CD4-positive, alpha-beta T cell treated with Interleukin-12 subunit alpha and Interleukin-12 subunit beta, for 1 hour (primary cell): ENCODE measurements around the gene GABPB2.
"Not testable (repeated sequence)": the region's sequence is repeated elsewhere in the genome, so short reads cannot be mapped to it uniquely, and the experiment has no call there.

Source experiments
- DNase-seq: peaks from one replicate; pipeline ENCODE4 v3.0.0-alpha.2; 2020

The GABPB2 gene

GRCh38 chr1:151060657-151061421 is 9.7 kb upstream of the GABPB2 start:
- DNase-seq, result no peak

- no peak for DNase-seq
These were observed 8.9 kb upstream of the GABPB2 start for GRCh38 chr1:151061704-151062103.

DNA sequence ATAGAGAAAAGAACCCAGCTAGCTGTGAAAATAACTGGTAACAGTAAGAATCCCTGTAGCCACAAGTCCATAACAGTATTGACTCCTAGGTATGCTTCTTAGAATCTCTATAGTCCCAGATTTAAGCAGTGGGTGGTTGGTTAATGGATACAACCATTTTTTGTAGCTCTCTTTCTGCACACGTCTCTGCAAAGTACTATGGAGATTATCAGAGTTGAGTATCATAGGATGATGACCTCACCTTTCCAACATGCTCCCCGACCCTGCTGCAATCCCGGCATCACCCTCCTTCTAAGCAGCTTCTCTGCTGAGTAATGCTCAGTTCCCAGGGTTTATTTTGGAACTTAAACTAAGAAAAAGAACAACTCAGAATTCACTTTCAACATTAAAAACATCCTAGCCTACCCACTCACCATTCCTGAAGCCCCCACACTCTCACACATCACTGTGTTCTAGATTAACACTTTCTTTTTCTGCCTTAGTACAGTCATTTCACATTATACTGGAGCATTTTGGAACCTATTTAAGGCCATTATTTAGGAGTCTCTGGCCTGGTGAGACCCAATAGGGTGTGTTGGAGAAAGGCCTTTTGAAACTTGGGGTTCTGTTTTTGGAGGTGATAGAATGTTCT is 7.7 kb upstream of the GABPB2 start:
- DNase-seq, result no peak

DNA sequence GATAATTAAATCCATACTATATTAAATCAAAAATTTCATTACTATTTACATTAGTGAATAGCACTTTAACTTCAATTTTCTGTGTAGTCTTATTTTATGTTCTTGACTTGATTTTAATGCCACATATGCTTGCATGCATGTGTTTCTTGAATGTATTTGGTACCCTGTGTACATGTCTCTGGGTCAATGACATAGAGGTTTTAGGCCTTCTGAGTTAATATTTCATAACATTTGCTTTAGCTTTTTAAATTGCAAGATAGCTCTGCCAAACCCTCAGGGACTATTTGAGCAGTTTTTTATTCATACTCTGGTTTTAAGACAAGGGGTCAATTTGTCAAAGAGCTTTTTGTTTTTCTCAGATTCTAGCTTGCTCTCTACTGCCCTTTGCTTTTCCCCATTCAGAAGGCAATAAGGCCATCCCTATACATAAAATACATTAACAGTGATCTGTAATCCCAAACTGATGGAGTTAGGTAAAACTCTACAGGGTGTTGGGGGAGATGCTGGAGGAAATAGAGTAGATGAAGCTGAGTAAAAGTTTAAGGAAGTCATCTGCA is 5.4 kb upstream of the GABPB2 start:
- no peak for DNase-seq

DNA sequence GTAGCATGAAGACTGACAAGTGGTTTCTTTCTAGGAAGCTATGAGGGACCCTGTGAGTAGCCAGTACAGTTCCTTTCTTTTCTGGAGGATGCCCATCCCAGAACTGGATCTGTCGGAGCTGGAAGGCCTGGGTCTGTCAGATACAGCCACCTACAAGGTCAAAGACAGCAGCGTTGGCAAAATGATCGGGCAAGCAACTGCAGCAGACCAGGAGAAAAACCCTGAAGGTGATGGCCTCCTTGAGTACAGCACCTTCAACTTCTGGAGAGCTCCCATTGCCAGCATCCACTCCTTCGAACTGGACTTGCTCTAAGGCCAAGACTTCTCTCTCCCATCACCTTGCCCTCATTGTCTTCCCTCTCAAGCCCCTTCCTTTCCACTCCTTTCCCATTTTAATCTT is 3.4 kb upstream of the GABPB2 start:
- no peak for DNase-seq

- no peak for DNase-seq
These were observed 1.5 kb upstream of the GABPB2 start for GRCh38 chr1:151069103-151069486.

DNA sequence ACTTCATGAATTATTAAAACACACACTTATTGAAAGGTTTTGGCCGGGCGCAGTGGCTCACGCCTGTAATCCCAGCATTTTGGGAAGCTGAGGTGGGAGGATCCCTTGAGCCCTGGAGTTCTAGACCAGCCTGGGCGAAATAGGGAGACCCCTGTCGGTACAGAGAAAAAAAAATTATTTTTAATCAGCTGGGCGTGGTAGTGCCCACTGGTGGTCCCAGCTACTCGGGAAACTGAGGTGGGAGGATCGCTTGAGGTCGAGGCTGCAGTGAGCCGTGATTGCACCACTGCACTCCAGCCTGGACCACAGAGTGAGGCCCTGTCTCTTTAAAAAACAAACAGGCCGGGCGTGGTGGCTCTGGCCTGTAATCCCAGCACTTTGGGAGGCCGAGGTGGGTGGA is 1.7 kb downstream of the GABPB2 start:
- DNase-seq, result no peak

GRCh38 chr1:151085953-151086559 is 15.5 kb downstream of the GABPB2 start:
- no peak for DNase-seq

DNA sequence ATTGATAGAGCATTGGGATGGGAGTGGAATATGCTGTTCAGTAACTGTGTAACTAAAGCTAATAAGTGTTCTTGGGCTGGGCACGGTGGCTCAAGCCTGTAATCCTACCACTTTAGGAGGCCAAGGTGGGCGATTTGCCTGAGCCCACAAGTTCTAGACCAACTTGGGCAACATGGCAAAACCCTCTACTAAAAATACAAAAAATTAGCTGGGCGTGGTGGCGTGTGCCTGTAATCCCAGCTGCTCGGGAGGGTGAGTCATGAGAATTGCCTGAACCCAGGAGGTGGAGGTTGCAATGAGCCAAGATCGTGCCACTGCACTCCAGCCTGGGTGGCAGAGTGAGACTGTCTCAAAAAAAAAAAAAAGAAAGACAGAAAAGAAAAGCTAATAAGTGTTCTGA is 26.9 kb downstream of the GABPB2 start:
- not testable (repeated sequence) for DNase-seq

DNA sequence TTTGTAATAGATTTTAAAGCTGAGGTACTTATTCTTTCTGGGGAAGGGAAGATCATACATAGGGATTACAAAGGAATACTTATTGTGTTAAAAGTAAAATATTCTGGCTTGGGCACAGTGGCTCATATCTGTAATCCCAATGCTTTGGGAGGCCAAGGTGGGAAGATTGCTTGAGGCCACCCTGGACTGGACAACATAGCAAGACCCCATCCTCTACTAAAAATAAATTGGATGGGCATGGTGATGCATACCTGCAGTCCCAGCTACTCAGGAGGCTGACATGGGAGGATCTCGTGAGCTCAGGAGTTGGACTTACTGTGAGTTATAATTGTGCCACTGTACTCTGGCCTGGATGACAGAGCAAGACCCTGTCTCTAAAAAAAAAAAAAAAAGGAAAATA is 27.6 kb downstream of the GABPB2 start:
- DNase-seq, result no peak

GRCh38 chr1:151104630-151105029 is 34.1 kb downstream of the GABPB2 start:
- DNase-seq, result no peak

DNA sequence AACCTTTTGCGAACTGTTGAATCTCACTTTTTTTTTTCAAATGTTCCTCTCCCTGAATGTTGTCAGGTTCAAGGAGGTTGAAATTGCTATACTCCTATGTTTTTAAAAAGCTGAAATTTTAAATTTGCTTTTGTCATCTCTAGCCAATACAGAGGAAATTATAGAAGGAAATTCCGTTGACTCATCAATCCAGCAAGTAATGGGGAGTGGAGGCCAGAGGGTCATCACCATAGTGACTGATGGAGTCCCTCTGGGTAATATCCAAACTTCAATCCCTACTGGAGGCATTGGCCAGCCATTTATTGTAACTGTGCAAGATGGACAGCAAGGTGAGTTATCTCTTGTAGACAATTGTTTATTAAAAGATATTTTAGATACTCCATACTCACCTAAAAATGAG is 36.3 kb downstream of the GABPB2 start:
- no peak for DNase-seq

DNA sequence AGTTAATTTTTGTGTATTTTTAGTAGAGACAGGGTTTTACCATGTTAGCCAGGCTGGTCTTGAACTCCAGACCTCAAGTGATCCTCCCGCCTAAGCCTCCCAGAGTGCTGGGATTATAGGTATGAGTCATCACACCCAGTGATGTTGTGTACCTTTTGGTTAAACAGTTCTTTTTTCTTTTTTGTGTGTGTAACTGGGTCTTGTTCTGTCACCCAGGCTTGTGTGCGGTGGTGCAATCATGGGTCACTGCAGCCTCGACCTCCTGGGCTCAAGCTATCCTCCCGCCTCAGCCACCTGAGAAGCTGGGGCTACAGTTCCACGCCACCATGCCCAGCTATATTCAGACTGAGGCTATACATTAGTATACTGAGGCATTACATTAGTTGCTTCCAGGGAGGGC is 37.8 kb downstream of the GABPB2 start:
- DNase-seq, result no peak

DNA sequence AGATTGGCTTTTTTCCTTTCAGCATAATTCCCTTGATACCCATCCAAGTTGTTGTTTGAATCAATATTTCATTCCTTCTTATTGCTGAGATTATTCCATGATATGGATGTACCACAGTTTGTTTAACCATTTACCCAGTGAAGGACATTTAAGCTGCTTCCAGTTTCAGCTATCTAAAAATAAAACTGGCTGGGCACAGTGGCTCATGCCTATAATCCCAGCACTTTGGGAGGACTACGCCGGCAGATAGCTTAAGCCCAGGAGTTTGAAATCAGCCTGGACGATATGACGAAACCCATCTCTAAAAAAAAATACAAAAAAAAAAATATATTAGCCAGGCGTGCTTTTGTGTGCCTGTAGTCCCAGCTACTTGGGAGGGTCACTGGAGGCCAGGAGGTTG is 43.3 kb downstream of the GABPB2 start:
- DNase-seq, result no peak

DNA sequence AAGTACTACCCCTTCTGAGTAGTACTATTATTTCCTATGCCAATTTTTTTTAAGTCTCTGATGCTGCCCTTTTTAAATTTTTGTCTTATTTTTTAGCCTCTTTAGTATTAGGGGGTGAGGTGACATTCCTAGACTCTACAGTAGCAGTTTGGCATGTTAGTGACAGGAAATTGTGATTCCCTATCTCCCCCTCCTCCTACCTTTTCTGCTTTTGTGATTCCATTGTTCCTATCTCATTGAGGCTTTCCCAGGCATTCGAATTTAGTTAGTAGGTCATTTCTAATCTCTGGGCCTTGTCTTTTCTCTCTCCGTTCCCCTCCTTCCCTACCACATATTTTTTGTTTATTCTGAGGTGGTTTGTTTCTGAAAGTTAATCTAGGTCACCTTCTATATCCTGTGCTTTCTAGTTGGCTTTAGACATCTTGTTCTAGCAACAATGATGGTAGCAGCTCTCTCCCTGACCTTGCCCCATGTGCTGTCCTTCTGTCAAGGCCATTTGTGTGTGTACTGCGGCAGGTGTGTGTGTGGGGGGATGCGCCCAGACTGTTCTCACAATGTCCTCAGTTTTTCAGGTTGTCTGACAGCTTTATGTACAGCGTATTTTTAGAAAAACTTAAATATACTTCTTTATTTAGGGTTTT is 54.3 kb downstream of the GABPB2 start:
- no peak for DNase-seq

GRCh38 chr1:151128800-151129199 is 58.2 kb downstream of the GABPB2 start:
- DNase-seq, result no peak

DNA sequence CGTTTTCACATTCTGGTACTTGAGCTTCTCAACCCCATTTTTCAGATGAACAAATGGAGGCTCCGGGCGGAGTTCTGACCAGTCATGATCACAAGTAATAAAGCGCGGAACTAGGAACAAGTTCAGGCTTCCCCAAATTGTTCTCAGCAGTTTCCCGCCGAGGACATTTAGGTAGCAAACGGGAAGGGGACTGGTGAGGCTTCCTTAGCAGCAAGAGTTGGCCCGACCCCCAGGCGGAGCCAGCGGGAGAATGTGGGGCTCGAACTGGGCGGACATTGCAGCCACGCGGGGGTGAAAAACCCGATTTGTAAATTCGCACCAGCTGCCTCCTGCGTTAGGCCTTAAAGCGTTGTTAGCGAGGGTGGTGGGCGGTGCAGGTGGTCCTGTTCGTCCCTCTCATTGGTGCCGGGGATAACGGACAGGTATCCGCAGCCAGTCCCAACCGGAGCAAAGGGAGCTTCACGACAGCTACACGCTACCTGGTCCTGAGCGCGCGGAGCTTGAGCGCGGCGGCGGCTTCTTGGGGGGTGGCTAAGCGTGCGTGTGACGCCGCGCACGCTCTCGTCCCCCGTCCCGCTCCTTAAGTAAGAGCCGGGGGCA is 60.5 kb downstream of the GABPB2 start:
- peak; percentile 76 for DNase-seq

GRCh38 chr1:151131701-151132334 is 61.3 kb downstream of the GABPB2 start:
- DNase-seq, result no peak

- no peak for DNase-seq
These were observed 61.9 kb downstream of the GABPB2 start for GRCh38 chr1:151132335-151133017.

- DNase-seq, result no peak
These were observed 62.7 kb downstream of the GABPB2 start for GRCh38 chr1:151133018-151133806.

GRCh38 chr1:151134396-151134795 is 63.8 kb downstream of the GABPB2 start:
- DNase-seq, result no peak
